GM18951 (cell line): ENCODE measurements around the gene SLC16A6.
"Not testable (repeated sequence)": the region's sequence is repeated elsewhere in the genome, so short reads cannot be mapped to it uniquely, and the experiment has no call there.

Experiments
- POLR2A ChIP-seq: IDR thresholded peaks from 4 replicates; pipeline ENCODE4 v1.6.1; 2011; ENCODE audit warnings: mild to moderate bottlenecking; ENCODE audit not compliant: insufficient read length, insufficient read depth; ENCODE audit errors: extremely low read depth
- in situ Hi-C: fragments of 300-500 bp; cut with MboI; formaldehyde crosslinking; loops from one replicate; pipeline ENCODE4 v1.12.0; 2022; ENCODE audit warnings: low sequenced_read_pairs, mixed read lengths, inconsistent platforms; ENCODE audit not compliant: unreplicated experiment

SLC16A6 gene

DNA sequence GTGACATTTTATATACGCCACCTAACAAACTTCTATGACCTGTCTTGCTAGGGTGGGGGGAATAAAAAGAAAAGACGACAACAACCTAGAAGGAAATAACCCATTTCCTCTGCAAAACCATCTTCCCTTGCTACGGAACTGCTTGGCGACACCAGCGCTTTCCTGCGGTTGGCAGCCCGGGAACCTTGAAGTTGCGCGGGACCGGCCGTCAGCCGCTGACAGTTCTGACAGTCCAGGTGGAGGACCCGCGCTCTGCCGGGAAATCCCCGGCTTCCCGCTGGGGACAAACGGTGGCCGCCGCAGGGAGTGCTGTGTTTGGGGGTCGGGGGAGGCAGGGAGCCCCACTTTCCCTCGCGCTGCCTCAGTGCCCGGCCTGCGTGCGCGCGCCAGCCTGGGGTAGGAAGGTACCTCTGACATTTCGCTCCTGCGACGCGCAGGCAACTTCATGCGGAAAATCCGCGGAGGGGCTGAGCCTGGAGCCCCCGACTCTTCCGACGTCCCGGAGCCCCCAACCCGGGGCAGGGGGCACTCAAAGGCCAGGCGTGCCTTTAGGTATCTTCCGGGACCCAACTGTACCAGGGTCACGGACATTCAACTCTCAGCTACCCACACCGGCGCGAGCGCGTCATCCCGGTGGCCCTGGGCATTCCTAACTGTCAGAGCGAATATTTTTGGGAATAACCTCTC, 516 bp downstream of the SLC16A6 start:
- TF ChIP-seq POLR2A: peak; percentile 52
- in situ Hi-C loops: no loop called here

DNA sequence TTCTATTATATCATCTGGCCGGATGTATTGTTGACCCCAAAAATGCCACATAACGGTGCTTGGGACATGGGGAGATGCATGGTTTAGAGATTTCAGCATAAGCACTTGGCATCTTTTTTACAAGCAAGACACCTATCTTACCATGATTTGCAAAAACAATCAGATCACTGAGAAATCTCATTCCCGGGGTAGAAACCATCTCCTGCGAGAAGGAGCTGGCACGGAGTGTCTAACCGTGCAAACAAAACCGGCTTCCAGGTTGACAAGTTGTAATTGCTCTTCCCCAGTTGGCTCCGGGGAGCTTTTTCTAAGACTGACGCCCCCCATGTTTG, 1.0 kb downstream of the SLC16A6 start:
- in situ Hi-C loops: no loop called here
- no peak for TF ChIP-seq POLR2A

DNA sequence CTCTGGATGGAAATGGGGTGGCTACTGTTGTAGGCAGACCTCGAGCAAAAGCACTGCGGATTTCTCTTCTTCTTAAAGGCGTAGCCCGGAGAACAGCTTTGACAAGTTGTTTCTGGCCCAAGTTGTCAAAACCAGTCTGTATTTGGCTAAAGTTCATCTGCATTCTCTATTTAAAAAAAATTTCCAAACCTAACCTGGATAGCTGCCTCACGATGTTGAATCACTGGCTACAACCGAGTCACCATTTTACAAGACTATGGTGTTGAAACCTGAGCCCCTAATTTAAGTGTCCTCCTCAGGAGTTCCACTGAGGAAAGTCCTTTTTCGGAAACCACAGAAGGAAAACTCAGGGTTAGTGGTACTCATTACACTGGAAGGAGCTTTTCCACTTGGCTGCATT, 1.5 kb downstream of the SLC16A6 start:
- TF ChIP-seq POLR2A: no peak
- in situ Hi-C loops: no loop called here

DNA sequence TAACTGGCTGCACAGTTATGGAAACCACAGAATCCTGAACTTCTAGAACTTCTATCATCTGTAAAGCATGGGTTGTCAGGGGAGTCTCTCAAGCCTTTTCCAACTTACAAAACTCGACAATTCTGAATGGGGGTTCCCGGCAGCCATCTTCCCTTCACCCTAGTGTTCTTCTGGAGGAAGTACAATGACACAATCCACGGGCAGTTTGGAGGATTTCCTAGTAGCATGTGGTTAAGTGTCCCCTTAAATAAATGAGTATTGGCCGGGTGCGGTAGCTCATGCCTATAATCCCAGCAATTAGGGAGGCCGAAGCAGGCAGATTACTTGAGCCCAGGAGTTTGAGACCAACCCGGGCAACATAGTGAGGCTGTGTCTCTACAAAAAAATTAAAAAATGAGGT, 2.1 kb downstream of the SLC16A6 start:
- no peak for TF ChIP-seq POLR2A
- in situ Hi-C loops: no loop called here

DNA sequence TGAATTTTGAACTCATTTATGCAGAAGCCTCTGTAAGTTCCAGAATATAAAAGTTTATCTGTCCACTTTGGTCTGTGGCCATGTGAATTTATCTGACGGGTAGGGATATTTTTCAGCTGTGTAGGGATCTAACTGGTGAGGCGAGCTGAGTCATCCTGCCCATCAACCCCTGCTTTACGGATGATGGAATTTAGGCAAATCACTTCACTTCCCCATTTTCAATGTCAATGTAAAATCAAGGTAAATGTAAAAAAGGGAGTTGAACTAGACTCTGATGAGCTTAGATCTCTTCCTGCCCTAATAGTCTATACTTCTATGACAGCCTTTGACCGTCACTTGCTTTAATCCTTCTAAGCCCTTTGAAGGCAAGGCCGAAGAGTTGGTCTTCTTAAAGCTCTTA, 2.6 kb downstream of the SLC16A6 start:
- peak; percentile 60 for TF ChIP-seq POLR2A
- in situ Hi-C loops: no loop called here

DNA sequence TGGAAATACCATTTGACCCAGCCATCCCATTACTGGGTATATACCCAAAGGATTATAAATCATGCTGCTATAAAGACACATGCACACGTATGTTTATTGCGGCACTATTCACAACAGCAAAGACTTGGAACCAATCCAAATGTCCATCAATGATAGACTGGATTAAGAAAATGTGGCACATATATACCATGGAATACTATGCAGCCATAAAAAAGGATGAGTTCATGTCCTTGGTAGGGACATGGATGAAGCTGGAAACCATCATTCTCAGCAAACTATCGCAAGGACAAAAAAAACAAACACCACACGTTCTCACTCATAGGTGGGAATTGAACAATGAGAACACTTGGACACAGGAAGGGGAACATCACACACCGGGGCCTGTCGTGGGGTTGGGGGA, 9.0 kb downstream of the SLC16A6 start:
- in situ Hi-C loops: not testable (repeated sequence)

DNA sequence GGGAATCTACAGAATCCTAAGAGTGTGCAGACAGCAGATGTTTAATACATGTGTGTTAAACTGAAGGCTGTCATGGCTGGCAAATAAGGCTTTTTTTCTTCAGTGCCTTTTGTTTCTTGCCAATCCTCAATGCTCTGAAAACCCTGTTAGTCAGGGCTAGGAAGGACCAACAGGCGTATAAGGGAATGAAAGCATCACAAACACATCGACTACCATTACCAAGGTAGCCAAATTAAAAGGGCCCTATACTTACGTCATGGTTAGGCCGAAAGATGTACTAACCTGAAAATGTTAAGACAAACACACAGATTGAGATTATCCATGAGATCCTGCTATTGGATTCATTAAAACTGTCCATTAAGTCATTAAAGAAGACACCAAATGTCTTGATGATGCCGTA, 13.1 kb downstream of the SLC16A6 start:
- TF ChIP-seq POLR2A: no peak
- in situ Hi-C loops: no loop called here

DNA sequence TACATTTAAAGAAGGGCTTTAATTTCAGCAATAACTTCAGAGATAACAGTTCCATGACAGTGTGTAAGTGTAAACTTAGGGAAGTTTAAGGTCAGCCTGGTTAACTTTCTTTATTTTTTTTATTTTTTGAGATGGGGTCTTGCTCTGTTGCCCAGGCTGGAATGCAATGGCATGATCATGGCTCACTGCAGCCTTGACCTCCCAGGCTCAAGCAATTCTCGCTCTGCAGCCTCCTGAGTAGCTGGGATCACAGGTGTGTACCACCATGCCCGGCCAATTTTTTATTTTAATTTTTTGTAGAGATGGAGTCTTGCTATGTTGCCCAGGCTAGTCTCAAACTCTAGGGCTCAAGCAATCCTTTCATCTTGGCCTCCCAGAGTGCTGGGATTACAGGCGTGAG, 14.6 kb downstream of the SLC16A6 start:
- in situ Hi-C loops: not testable (repeated sequence)

DNA sequence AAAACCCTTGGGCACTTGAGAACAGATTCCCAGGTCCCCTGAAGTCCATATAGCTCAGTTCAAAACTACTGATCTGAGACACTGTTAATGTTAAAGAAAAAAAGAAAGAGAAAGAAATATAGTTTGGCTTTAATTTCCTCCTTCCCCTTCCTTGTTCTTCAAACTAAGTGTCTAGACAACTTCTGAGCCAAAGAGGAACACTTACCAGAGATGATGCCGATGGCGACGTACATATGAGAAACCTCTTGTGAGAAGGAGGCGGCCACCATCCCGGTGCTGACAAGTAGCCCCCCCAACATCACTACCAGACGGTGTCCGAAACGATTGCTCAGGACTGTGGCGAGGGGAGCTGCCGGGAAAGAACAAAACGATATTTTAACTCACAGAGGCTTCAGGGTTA, 17.2 kb downstream of the SLC16A6 start:
- in situ Hi-C loops: loop anchor here (25.0 kb wide), 1 partner anchor 489 kb away; no protein-coding TSS in a partner anchor
- no peak for TF ChIP-seq POLR2A

DNA sequence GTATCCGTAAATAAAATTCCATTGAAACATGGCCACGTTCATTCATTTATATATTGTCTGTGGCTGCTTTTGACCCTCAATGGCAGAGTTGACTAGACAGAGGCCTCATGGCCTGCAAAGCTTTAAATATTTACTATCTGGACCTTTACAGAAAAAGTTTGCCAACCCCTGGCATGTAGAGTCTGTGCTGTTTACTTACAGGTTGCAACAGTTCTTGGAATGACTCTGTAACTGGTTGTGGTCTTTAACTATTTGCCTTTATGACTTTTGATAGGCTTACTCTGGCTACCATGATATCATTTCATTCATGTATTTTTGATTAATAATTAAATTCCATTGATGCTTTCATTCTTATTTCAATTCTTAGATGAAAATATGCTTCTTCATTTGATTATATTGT, 25.1 kb downstream of the SLC16A6 start:
- in situ Hi-C loops: loop anchor here (10.0 to 25.0 kb wide), 2 partner anchors 169 to 496 kb away; no protein-coding TSS in a partner anchor

DNA sequence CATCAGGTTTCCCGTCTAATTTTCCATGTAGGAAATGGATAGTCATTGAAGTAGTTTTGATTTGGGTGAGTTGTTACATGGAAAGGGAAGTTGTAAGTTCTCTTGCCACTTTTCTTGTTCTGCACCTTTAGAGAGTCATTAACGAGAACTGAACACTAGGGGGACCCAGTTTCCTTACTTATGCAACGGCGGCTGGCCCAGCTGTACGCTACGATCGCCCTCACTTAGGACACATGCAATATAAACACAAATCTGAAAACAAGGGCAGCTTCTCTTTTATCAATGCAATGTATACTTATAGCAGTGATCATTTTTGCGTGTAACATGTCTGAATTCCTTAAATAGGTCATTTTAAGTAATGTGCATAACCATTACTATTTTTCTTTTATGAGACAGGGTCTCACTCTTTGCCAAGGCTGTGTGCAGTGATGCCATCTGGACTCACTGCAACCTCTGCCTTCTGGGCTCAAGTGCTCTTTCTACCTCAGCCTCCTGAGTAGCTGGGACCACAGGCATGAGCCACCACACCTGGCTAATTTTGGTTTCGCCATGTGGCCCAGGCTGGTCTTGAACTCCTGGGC, 27.7 kb downstream of the SLC16A6 start:
- in situ Hi-C loops: loop anchor here (10.0 to 25.0 kb wide), 2 partner anchors 172 to 499 kb away; no protein-coding TSS in a partner anchor

DNA sequence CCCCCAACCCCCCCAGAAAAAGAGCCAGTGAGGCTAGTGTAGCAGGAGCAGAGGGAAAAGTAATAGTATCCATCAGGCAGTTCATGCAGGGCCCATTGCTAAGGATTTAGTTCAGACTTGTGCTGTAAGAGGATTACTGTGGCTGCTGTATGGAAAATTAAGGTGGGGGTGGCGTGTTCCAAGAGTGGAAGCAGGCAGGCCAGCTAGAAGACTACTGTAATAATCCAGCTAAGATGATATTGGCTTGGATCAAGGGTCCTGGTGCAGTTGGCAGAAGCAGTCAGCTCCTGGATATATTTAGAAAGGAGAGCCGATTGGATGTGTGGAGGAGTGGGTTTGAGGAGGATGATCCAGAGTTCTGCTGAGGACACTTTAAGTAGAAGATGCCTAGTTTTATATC, 28.5 kb downstream of the SLC16A6 start:
- in situ Hi-C loops: loop anchor here (10.0 to 25.0 kb wide), 2 partner anchors 172 to 500 kb away; no protein-coding TSS in a partner anchor

DNA sequence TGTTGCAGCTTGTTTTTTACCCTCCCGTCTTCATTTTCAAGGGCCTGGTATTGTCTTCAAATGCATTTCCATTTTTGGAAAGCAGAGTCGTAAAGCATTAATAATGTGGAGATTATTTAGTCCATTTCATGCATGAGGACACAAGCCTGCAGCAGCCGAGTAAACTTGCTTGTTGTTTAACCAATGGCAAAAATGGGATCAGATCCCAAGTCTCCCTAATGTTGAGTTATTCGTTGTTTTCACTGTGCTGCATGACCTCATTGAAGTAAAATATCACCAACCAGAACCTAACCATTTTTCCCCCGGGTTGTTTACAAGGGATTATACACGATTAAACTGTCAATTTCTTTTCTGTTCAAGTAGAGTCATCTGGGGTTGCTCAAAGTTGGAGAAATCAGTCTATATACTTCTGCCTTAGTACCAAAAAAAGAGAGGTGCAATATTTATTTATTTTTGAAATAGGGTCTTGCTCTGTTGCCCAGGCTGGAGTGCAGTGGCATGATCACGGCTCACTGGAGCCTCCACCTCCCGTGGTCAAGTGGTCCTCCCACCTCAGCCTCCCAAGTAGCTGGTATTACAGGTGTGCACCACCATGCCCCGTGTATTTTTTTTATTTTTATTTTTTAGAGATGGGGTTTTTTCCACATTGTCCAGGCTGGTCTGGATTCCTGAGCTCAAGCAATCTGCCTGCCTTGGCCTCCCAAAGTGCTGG, 30.7 kb downstream of the SLC16A6 start:
- in situ Hi-C loops: loop anchor here (10.0 to 25.0 kb wide), 2 partner anchors 175 to 502 kb away; no protein-coding TSS in a partner anchor
- TF ChIP-seq POLR2A: no peak

DNA sequence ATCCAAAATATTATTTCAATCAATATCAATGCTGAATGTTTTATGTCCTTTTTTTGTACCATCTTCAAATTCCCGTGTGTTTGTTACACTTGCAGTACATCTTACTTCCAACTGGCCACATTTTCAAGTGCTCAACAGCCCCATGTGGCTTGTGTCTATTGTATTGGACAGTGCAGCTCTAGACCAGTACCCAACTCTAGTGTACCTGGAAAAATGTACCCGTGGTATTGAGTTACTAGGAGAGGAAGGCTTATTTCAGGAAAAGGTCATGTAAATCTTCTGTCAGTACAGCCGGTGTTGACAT, 31.3 kb downstream of the SLC16A6 start:
- in situ Hi-C loops: loop anchor here (25.0 kb wide), 1 partner anchor 503 kb away; no protein-coding TSS in a partner anchor
